PC-3 (cell line): ENCODE measurements around the gene ICAM4.

Experiments
- EZH2 ChIP-seq: fragments of 300-600 bp; sonication (generic); IDR thresholded peaks from one replicate; pipeline ENCODE4 v1.6.1; 2017; ENCODE audit warnings: antibody characterized with exemption, mild to moderate bottlenecking, low read length; ENCODE audit not compliant: unreplicated experiment
- EZH2phosphoT487 ChIP-seq: fragments of 300-600 bp; sonication (generic); IDR thresholded peaks from 2 replicates; pipeline ENCODE4 v1.6.1; 2018; ENCODE audit warnings: mild to moderate bottlenecking, antibody characterized with exemption, low read length, borderline replicate concordance
- TF ChIP-seq, protein P1 (sequence below): fragments of 300-600 bp; sonication (generic); conservative IDR thresholded peaks from 2 replicates; pipeline ENCODE4 v1.5.1; 2017; ENCODE audit warnings: antibody characterized with exemption, low read depth, mild to moderate bottlenecking, low read length

DNA sequence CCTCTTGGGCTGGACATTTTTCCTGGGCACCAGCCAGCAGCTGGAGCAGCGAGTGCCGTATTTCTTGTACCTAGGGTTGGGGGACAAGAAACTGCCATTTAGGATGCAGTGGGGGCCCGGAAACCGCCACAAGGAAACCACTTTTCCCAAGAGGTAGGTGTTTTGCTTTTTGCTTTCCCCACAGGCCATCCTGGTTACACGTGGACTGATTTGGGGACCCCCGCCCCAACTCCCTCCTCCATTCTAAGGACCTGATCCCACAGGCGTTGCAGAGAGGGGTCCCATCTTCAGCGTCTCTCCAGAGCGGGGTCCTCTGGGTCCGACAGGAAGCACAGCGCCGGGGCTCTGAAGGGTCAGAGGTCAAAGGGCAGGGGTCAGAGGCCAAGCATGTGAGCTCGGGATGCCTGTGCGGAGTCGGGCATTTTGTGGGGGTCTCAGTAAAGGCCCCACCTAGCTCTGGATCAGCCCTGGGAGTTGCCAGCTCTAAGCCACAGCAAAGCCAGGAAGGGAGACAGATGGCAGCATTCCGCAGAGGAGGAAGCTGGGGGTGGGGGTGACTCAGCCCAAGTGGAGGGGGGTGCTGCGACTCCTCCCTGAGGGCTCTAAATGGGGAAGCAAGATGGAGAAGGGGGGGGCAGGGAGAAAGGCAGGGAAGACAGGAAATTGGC lies 18.5 kb downstream of the ICAM4 start:
- TF ChIP-seq, protein P1, sequence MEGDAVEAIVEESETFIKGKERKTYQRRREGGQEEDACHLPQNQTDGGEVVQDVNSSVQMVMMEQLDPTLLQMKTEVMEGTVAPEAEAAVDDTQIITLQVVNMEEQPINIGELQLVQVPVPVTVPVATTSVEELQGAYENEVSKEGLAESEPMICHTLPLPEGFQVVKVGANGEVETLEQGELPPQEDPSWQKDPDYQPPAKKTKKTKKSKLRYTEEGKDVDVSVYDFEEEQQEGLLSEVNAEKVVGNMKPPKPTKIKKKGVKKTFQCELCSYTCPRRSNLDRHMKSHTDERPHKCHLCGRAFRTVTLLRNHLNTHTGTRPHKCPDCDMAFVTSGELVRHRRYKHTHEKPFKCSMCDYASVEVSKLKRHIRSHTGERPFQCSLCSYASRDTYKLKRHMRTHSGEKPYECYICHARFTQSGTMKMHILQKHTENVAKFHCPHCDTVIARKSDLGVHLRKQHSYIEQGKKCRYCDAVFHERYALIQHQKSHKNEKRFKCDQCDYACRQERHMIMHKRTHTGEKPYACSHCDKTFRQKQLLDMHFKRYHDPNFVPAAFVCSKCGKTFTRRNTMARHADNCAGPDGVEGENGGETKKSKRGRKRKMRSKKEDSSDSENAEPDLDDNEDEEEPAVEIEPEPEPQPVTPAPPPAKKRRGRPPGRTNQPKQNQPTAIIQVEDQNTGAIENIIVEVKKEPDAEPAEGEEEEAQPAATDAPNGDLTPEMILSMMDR: no peak
- TF ChIP-seq EZH2 (no peak), EZH2phosphoT487 (no peak)
